Neural progenitor cell (in vitro differentiated cells): ENCODE measurements around the gene KDM7A. TPM values are rescaled to one million over a fixed set of nuclear protein-coding genes. Genes with fewer than 3 reads are reported as not detected.

Experiments
- DNase-seq: peaks from one replicate; pipeline ENCODE4 v3.0.0-alpha.2; 2016; ENCODE audit warnings: low spot score
- H2AFZ ChIP-seq: fragments of 200-600 bp; sonication (generic); replicated peaks from 2 replicates; pipeline ENCODE4 v1.6.1; 2016; ENCODE audit warnings: antibody characterized with exemption
- H3F3A ChIP-seq: fragments of 200-600 bp; sonication (generic); 2 replicates; pipeline ENCODE4 v1.6.1; 2016; ENCODE audit warnings: antibody characterized with exemption, low read depth
- H3K27ac ChIP-seq: fragments of 200-600 bp; sonication (generic); 2 replicates; pipeline ENCODE4 v1.5.1; 2016; ENCODE audit warnings: mild to moderate bottlenecking
- H3K27me3 ChIP-seq: fragments of 200-600 bp; sonication (generic); 2 replicates; pipeline ENCODE4 v1.6.1; 2016; ENCODE audit warnings: mild to moderate bottlenecking, moderate library complexity
- H3K36me3 ChIP-seq: fragments of 200-600 bp; sonication (generic); 2 replicates; pipeline ENCODE4 v1.5.1; 2016
- H3K4me1 ChIP-seq: fragments of 200-600 bp; sonication (generic); 2 replicates; pipeline ENCODE4 v1.6.1; 2016; ENCODE audit warnings: mixed run types
- H3K4me2 ChIP-seq: fragments of 200-600 bp; sonication (generic); 2 replicates; pipeline ENCODE4 v1.6.1; 2016
- H3K4me3 ChIP-seq: fragments of 200-600 bp; sonication (generic); 2 replicates; pipeline ENCODE4 v1.5.1; 2016
- H3K79me2 ChIP-seq: fragments of 200-600 bp; sonication (generic); 2 replicates; pipeline ENCODE4 v1.6.1; 2016; ENCODE audit warnings: low read depth
- H3K9ac ChIP-seq: fragments of 200-600 bp; sonication (generic); 2 replicates; pipeline ENCODE4 v1.6.1; 2016
- H3K9me3 ChIP-seq: fragments of 200-600 bp; sonication (generic); 2 replicates; pipeline ENCODE4 v1.5.1; 2016; ENCODE audit warnings: low read depth
- H4K20me1 ChIP-seq: fragments of 200-600 bp; sonication (generic); 2 replicates; pipeline ENCODE4 v1.6.1; 2016; ENCODE audit warnings: low read depth
- H3K27ac Mint-ChIP-seq: 3 replicates; pipeline ENCODE4 v1.8.0; 2021; ENCODE audit warnings: mixed read lengths
- H3K27me3 Mint-ChIP-seq: 2 replicates; pipeline ENCODE4 v1.8.0; 2022; ENCODE audit warnings: low read depth, mild to moderate bottlenecking, inconsistent platforms, moderate library complexity, mixed read lengths; ENCODE audit not compliant: insufficient read depth
- H3K36me3 Mint-ChIP-seq: 3 replicates; pipeline ENCODE4 v1.8.0; 2021; ENCODE audit warnings: mixed read lengths
- H3K4me1 Mint-ChIP-seq: 3 replicates; pipeline ENCODE4 v1.8.0; 2021; ENCODE audit warnings: mixed read lengths
- H3K4me3 Mint-ChIP-seq: 3 replicates; pipeline ENCODE4 v1.8.0; 2021; ENCODE audit warnings: mild to moderate bottlenecking, moderate library complexity, mixed read lengths
- H3K9me3 Mint-ChIP-seq: 3 replicates; pipeline ENCODE4 v1.8.0; 2020; ENCODE audit warnings: mixed read lengths
- CTCF ChIP-seq: fragments of 200-600 bp; sonication (generic); IDR thresholded peaks from 2 replicates; pipeline ENCODE4 v1.5.1; 2017; ENCODE audit warnings: antibody characterized with exemption, mild to moderate bottlenecking
- EZH2 ChIP-seq: fragments of 200-600 bp; sonication (generic); IDR thresholded peaks from 2 replicates; pipeline ENCODE4 v1.6.1; 2017; ENCODE audit warnings: antibody characterized with exemption, mild to moderate bottlenecking, moderate library complexity
- EZH2phosphoT487 ChIP-seq: fragments of 200-600 bp; sonication (generic); IDR thresholded peaks from 2 replicates; pipeline ENCODE4 v1.6.1; 2017; ENCODE audit warnings: antibody characterized with exemption
- total RNA-seq: library from RNA; depleted of rRNA; stranded (reverse); fragments of >200 nt; gene quantifications from 2 replicates; pipeline ENCODE4 v1.2.3, GENCODE V29; 2015; ENCODE audit warnings: low replicate concordance

KDM7A gene
- total RNA-seq, 1 donor from 2014 or later: 13.6 TPM

GRCh38 chr7:140058517-140058916, 118.3 kb downstream of the KDM7A start:
- Histone ChIP-seq H3K27ac (no peak overlapping the region), H3K9ac (no peak overlapping the region), H3K4me2 (no peak overlapping the region), H2AFZ (no peak overlapping the region), H3K4me3 (no peak overlapping the region), H3K27me3 (peaks cover 42% of the 10 kb centered on the region), H3K4me1 (no peaks in the 10 kb centered on the region), H4K20me1 (no peaks in the 10 kb centered on the region), H3K79me2 (no peaks in the 10 kb centered on the region), H3K36me3 (no peaks in the 10 kb centered on the region), H3K9me3 (no peaks in the 10 kb centered on the region), H3F3A (peaks cover 12% of the 10 kb centered on the region)
- Mint-ChIP-seq H3K4me1 (no peaks in the 10 kb centered on the region), H3K36me3 (no peaks in the 10 kb centered on the region), H3K4me3 (no peak overlapping the region), H3K9me3 (peaks cover 2% of the 10 kb centered on the region), H3K27me3 (peaks cover 16% of the 10 kb centered on the region), H3K27ac (no peak overlapping the region)
- DNase-seq: no peak
- TF ChIP-seq CTCF (no peak), EZH2 (no peak), EZH2phosphoT487 (no peak)

GRCh38 chr7:140057143-140057535, 119.6 kb downstream of the KDM7A start:
- Histone ChIP-seq H4K20me1 (no peaks in the 10 kb centered on the region), H3K4me1 (no peaks in the 10 kb centered on the region), H3K79me2 (no peaks in the 10 kb centered on the region), H2AFZ (no peak overlapping the region), H3K4me2 (no peak overlapping the region), H3K9me3 (no peaks in the 10 kb centered on the region), H3K36me3 (no peaks in the 10 kb centered on the region), H3K4me3 (no peak overlapping the region), H3K27me3 (peaks cover 28% of the 10 kb centered on the region), H3F3A (peaks cover 7% of the 10 kb centered on the region), H3K27ac (no peak overlapping the region), H3K9ac (no peak overlapping the region)
- H3K27ac Mint-ChIP-seq: no peak overlapping the region
- H3K9me3 Mint-ChIP-seq: peaks cover 2% of the 10 kb centered on the region
- no peak for DNase-seq
- H3K36me3 Mint-ChIP-seq: no peaks in the 10 kb centered on the region
- H3K4me3 Mint-ChIP-seq: no peak overlapping the region
- TF ChIP-seq EZH2 (no peak), EZH2phosphoT487 (no peak), CTCF (no peak)
- peaks cover 10% of the 10 kb centered on the region for H3K27me3 Mint-ChIP-seq
- no peaks in the 10 kb centered on the region for H3K4me1 Mint-ChIP-seq

GRCh38 chr7:140056431-140057142, 120.2 kb downstream of the KDM7A start:
- H3K27ac ChIP-seq: no peak overlapping the region
- H3F3A ChIP-seq: peaks cover 1% of the 10 kb centered on the region
- Mint-ChIP-seq H3K27ac (no peak overlapping the region), H3K27me3 (peaks cover 8% of the 10 kb centered on the region), H3K4me1 (no peaks in the 10 kb centered on the region), H3K36me3 (no peaks in the 10 kb centered on the region), H3K9me3 (peaks cover 2% of the 10 kb centered on the region), H3K4me3 (no peak overlapping the region)
- no peak overlapping the region for H3K4me3 ChIP-seq
- H3K36me3 ChIP-seq: no peaks in the 10 kb centered on the region
- no peaks in the 10 kb centered on the region for H3K79me2 ChIP-seq
- DNase-seq: no peak
- H3K4me1 ChIP-seq: no peaks in the 10 kb centered on the region
- no peaks in the 10 kb centered on the region for H3K9me3 ChIP-seq
- peaks cover 22% of the 10 kb centered on the region for H3K27me3 ChIP-seq
- no peak overlapping the region for H2AFZ ChIP-seq
- TF ChIP-seq EZH2phosphoT487 (no peak), EZH2 (no peak), CTCF (no peak)
- no peaks in the 10 kb centered on the region for H4K20me1 ChIP-seq
- H3K4me2 ChIP-seq: no peak overlapping the region
- H3K9ac ChIP-seq: no peak overlapping the region
